CD14-positive monocyte (primary cell): Measurements from ENCODE around the gene GFRA4. TPM values are rescaled to one million over a fixed set of nuclear protein-coding genes. Genes with fewer than 3 reads are reported as not detected.

Experiments used
- DNase-seq, 3 donors: peaks; one replicate each; pipeline ENCODE4 v3.0.0-alpha.2; 2011 to 2022
- H2AFZ ChIP-seq: 2 replicates; pipeline ENCODE4 v1.6.0; 2012; ENCODE audit warnings: mild to moderate bottlenecking, low read depth, low read length, inconsistent platforms; ENCODE audit not compliant: insufficient read depth, poor library complexity, severe bottlenecking
- H3K27ac ChIP-seq, 2 donors: 1 replicate in 1 of 2; 2 replicates in 1 of 2; pipeline ENCODE4 v1.5.1; 2012 to 2013; ENCODE audit warnings: low read length in 2 of 2, control low read depth in 1 of 2, inconsistent platforms in 1 of 2, low read depth in 1 of 2, mild to moderate bottlenecking in 1 of 2
- H3K27me3 ChIP-seq, 2 donors: one replicate each; pipeline versions ENCODE4 v1.6.0 to v1.6.1; 2011 to 2013; ENCODE audit warnings: low read length in 2 of 2; ENCODE audit not compliant: control insufficient read depth in 2 of 2, insufficient read depth in 2 of 2
- H3K36me3 ChIP-seq, 2 donors: replicated peaks in 1 of 2; 1 replicate in 1 of 2; 2 replicates in 1 of 2; pipeline versions ENCODE4 v1.5.1 to v1.6.1; 2012 to 2013; ENCODE audit warnings: low read length in 2 of 2, control low read depth in 1 of 2, inconsistent platforms in 1 of 2, mild to moderate bottlenecking in 1 of 2; ENCODE audit not compliant: insufficient read depth in 2 of 2, control insufficient read depth in 1 of 2
- H3K4me1 ChIP-seq, 2 donors: 1 replicate in 1 of 2; 2 replicates in 1 of 2; pipeline versions ENCODE4 v1.5.1 to v1.6.1; 2012 to 2013; ENCODE audit warnings: low read length in 2 of 2, control low read depth in 1 of 2, inconsistent platforms in 1 of 2, mild to moderate bottlenecking in 1 of 2, moderate library complexity in 1 of 2; ENCODE audit not compliant: insufficient read depth in 2 of 2, control insufficient read depth in 1 of 2
- H3K4me2 ChIP-seq: replicated peaks from 2 replicates; pipeline ENCODE3; 2012; ENCODE audit warnings: low read length, moderate library complexity, mild to moderate bottlenecking; ENCODE audit not compliant: poor library complexity, severe bottlenecking; ENCODE audit errors: extremely low read depth
- H3K4me3 ChIP-seq, 3 experiments: fragments of 200-600 bp in 1 of 3; sonication (generic) in 1 of 3; replicated peaks in 1 of 3; 1 replicate in 2 of 3; 2 replicates in 1 of 3; pipeline ENCODE4 v1.5.1; 2011 to 2013; ENCODE audit warnings: low read length in 3 of 3, mild to moderate bottlenecking in 3 of 3, control low read depth in 2 of 3, low read depth in 2 of 3, inconsistent platforms in 1 of 3, moderate library complexity in 1 of 3
- H3K79me2 ChIP-seq: 2 replicates; pipeline ENCODE4 v1.6.0; 2012; ENCODE audit warnings: mild to moderate bottlenecking, control low read depth, inconsistent platforms, low read length, moderate library complexity; ENCODE audit not compliant: insufficient read depth
- H3K9ac ChIP-seq: 2 replicates; pipeline ENCODE4 v1.6.0; 2017; ENCODE audit warnings: low read length, mild to moderate bottlenecking; ENCODE audit not compliant: insufficient read depth, poor library complexity, severe bottlenecking
- H3K9me3 ChIP-seq, 2 donors: replicated peaks in 1 of 2; 1 replicate in 1 of 2; 2 replicates in 1 of 2; pipeline versions ENCODE4 v1.5.1 to v1.6.1; 2012 to 2013; ENCODE audit warnings: low read length in 2 of 2, control low read depth in 1 of 2; ENCODE audit not compliant: control insufficient read depth in 1 of 2, insufficient read depth in 1 of 2
- H4K20me1 ChIP-seq: 2 replicates; pipeline ENCODE4 v1.6.0; 2012; ENCODE audit warnings: mild to moderate bottlenecking, low read length, control low read depth, moderate library complexity; ENCODE audit not compliant: insufficient read depth
- H3K27ac Mint-ChIP-seq, 7 donors: one replicate each; pipeline ENCODE4 v1.8.0; 2020; ENCODE audit warnings: mild to moderate bottlenecking in 7 of 7, mixed read lengths in 7 of 7, moderate library complexity in 6 of 7, inconsistent platforms in 2 of 7
- H3K27me3 Mint-ChIP-seq, 3 donors: one replicate each; pipeline ENCODE4 v1.8.0; 2021 to 2022; ENCODE audit warnings: low read depth in 3 of 3, mild to moderate bottlenecking in 3 of 3, mixed read lengths in 3 of 3, moderate library complexity in 3 of 3, inconsistent platforms in 1 of 3
- H3K36me3 Mint-ChIP-seq, 2 donors: one replicate each; pipeline ENCODE4 v1.8.0; 2020; ENCODE audit warnings: mixed read lengths in 2 of 2, inconsistent platforms in 1 of 2, mild to moderate bottlenecking in 1 of 2
- H3K4me1 Mint-ChIP-seq: one replicate; pipeline ENCODE4 v1.8.0; 2020; ENCODE audit warnings: mild to moderate bottlenecking, mixed read lengths
- H3K4me3 Mint-ChIP-seq, 2 donors: one replicate each; pipeline ENCODE4 v1.8.0; 2020; ENCODE audit warnings: mild to moderate bottlenecking in 2 of 2, mixed read lengths in 2 of 2, moderate library complexity in 1 of 2
- H3K9me3 Mint-ChIP-seq, 7 donors: one replicate each; pipeline ENCODE4 v1.8.0; 2020 to 2022; ENCODE audit warnings: mixed read lengths in 7 of 7, mild to moderate bottlenecking in 6 of 7, moderate library complexity in 6 of 7, inconsistent platforms in 2 of 7
- WGBS: methylation state at CpG from one replicate; pipeline ENCODE4 v1.1.5; 2013; ENCODE audit warnings: missing lambda C conversion rate; ENCODE audit not compliant: insufficient coverage; 5-methylcytosine and 5-hydroxymethylcytosine counted together
- intact Hi-C, 2 donors: fragments of 100-400 bp; cut with micrococcal nuclease; formaldehyde crosslinking; loops; one replicate each; pipeline versions ENCODE4 v1.15.0 to v1.15.1; 2023
- polyA plus RNA-seq, 3 donors: library from polyadenylated mRNA; depleted of rRNA in 1 of 3; unstranded in 2 of 3; stranded (reverse) in 1 of 3; fragments of 300-500 nt in 2 of 3; fragments of >200 nt in 1 of 3; fragmentation: Illumina TruSeq in 2 of 3; gene quantifications; 1 replicate in 2 of 3; 2 replicates in 1 of 3; pipeline ENCODE4 v1.2.3, GENCODE V29; 2012 to 2021
- TF ChIP-seq, protein P1 (sequence below): fragments of 200-600 bp; IDR thresholded peaks from one replicate; pipeline ENCODE4 v1.8.0; 2022; ENCODE audit warnings: antibody characterized with exemption, mild to moderate bottlenecking

The GFRA4 gene
- polyA plus RNA-seq, 3 donors: not detected

DNA sequence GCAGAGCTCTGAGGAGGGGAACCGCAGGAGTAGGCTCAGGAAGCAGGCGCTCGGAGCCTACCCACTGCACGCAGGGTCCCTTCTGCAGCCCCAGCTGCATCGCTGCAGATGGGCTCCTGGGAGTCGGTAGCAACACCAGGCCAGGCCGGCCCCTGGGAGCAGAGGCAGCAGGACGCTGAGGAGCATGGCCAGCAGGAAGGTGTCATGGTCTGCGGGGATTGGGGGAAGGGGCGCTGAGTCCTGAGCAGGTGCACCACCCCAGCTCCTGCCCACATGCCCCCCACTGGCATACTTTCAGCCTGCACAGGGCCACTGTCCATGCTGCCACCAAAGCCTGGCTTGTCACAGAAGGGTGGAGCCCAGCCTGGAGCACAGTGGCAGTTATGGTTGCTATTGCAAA, 7.7 kb upstream of the GFRA4 start:
- Mint-ChIP-seq H3K4me1 (peaks cover 3% of the 10 kb centered on the region), H3K36me3 (peaks cover 0 to 3% of the 10 kb centered on the region in 2 donors), H3K4me3 (peak overlapping the region in 1 of 2 donors; percentile 15), H3K9me3 (peaks cover 0 to 6% (median 2%) of the 10 kb centered on the region in 7 donors), H3K27me3 (peaks cover 40 to 64% (median 59%) of the 10 kb centered on the region in 3 donors), H3K27ac (no peak overlapping the region)
- no peaks in the 10 kb centered on the region for H3K36me3 ChIP-seq
- intact Hi-C loops: no loop called here
- TF ChIP-seq, protein P1, sequence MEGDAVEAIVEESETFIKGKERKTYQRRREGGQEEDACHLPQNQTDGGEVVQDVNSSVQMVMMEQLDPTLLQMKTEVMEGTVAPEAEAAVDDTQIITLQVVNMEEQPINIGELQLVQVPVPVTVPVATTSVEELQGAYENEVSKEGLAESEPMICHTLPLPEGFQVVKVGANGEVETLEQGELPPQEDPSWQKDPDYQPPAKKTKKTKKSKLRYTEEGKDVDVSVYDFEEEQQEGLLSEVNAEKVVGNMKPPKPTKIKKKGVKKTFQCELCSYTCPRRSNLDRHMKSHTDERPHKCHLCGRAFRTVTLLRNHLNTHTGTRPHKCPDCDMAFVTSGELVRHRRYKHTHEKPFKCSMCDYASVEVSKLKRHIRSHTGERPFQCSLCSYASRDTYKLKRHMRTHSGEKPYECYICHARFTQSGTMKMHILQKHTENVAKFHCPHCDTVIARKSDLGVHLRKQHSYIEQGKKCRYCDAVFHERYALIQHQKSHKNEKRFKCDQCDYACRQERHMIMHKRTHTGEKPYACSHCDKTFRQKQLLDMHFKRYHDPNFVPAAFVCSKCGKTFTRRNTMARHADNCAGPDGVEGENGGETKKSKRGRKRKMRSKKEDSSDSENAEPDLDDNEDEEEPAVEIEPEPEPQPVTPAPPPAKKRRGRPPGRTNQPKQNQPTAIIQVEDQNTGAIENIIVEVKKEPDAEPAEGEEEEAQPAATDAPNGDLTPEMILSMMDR: no peak
- DNase-seq: no peak
- H3K27ac ChIP-seq: no peak overlapping the region
- H2AFZ ChIP-seq: no peak overlapping the region
- no peak overlapping the region for H3K4me3 ChIP-seq
- no peaks in the 10 kb centered on the region for H4K20me1 ChIP-seq
- H3K27me3 ChIP-seq: peaks cover 9 to 56% of the 10 kb centered on the region in 2 donors
- 58% methylated on average over 8 of the region's 10 CpGs for WGBS
- no peak overlapping the region for H3K4me2 ChIP-seq
- H3K9me3 ChIP-seq: no peaks in the 10 kb centered on the region
- no peaks in the 10 kb centered on the region for H3K79me2 ChIP-seq
- peaks cover 6 to 8% of the 10 kb centered on the region in 2 donors for H3K4me1 ChIP-seq
- no peak overlapping the region for H3K9ac ChIP-seq

DNA sequence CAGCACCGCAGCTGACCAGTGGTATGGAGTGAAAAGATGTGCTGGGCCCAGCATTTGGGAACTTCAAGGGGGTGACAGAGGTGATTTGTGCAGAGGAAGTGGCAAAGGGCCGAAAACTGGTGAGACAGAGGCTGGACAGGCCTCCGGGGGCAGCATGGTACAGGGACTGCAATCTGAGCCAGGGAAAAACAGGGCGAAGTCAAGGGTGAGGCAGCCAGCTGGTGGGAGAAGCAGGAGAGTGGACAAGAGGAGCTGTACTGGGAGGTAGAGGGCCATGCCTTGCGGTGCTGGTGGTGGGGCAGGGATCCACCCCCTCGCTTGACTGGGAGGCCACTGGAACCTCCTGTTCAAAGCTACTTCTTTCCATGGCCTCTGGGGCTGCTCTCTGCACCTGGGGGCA, 7.3 kb upstream of the GFRA4 start:
- Mint-ChIP-seq H3K4me1 (peaks cover 3% of the 10 kb centered on the region), H3K4me3 (peak overlapping the region in 1 of 2 donors; percentile 39), H3K27me3 (peaks cover 35 to 61% (median 57%) of the 10 kb centered on the region in 3 donors), H3K27ac (no peak overlapping the region), H3K36me3 (peaks cover 0 to 2% of the 10 kb centered on the region in 2 donors), H3K9me3 (peaks cover 0 to 6% (median 2%) of the 10 kb centered on the region in 7 donors)
- no peak for DNase-seq
- Histone ChIP-seq H3K4me1 (peaks cover 6 to 8% of the 10 kb centered on the region in 2 donors), H3K9me3 (no peaks in the 10 kb centered on the region), H3K27ac (no peak overlapping the region), H2AFZ (no peak overlapping the region), H3K9ac (no peak overlapping the region), H4K20me1 (no peaks in the 10 kb centered on the region), H3K79me2 (no peaks in the 10 kb centered on the region), H3K4me3 (no peak overlapping the region), H3K36me3 (no peaks in the 10 kb centered on the region), H3K27me3 (peaks cover 9 to 52% of the 10 kb centered on the region in 2 donors), H3K4me2 (no peak overlapping the region)
- 28% methylated on average over 4 of the region's 6 CpGs for WGBS
- intact Hi-C loops: no loop called here
- TF ChIP-seq, protein P1: no peak
